ENCODE results near the gene BICRA. TPM values are rescaled to one million over a fixed set of nuclear protein-coding genes. Genes with fewer than 3 reads are reported as not detected.

Gene BICRA
- total RNA-seq, 1 experiment from 2014 or later: 34.3 TPM

- Mint-ChIP-seq H3K27me3 (ENCODE audit: insufficient read depth, unreplicated experiment) (no peaks in the 10 kb centered on the region), H3K36me3 (ENCODE audit: insufficient read depth, unreplicated experiment) (peaks cover 34% of the 10 kb centered on the region), H3K4me3 (ENCODE audit: unreplicated experiment) (no peak overlapping the region), H3K9me3 (ENCODE audit: unreplicated experiment) (no peaks in the 10 kb centered on the region), H3K4me1 (ENCODE audit: low read depth, unreplicated experiment) (peaks cover 25% of the 10 kb centered on the region), H3K27ac (ENCODE audit: unreplicated experiment) (peak overlapping the region; percentile 20)
- POLR2A ChIA-PET: interaction anchor here (0.6 to 1.1 kb wide), 4 partner anchors 12 to 193 kb away, joined by 3 to 7 read pairs (median 4); no protein-coding TSS in a partner anchor
- no peak for TF ChIP-seq CTCF (IDR thresholded peaks at IDR 0.05; ENCODE audit: insufficient read depth in 1 of 2, low read depth in 1 of 2, low read length in 1 of 2, severe bottlenecking in 1 of 2, unreplicated experiment in 1 of 2)
- BruUV-seq (replicated peaks): no TSS peak
- intact Hi-C loops (cut with micrococcal nuclease; ENCODE audit: unreplicated experiment): no loop called here
- peaks cover 40% of the 10 kb centered on the region for H3K4me1 ChIP-seq
- no peaks in the 10 kb centered on the region for H3K27me3 ChIP-seq (replicated peaks; ENCODE audit: control insufficient read depth, insufficient read depth, low read length)
- CTCF ChIA-PET: no interaction called here
- peak in 1 of 2 experiments; percentile 34 for DNase-seq
- peaks cover 1% of the 10 kb centered on the region; the same call in 1 of the 2 replicates for H3K36me3 ChIP-seq (ENCODE audit: control insufficient read depth, insufficient read depth, low read length)
- no peaks in the 10 kb centered on the region for H3K9me3 ChIP-seq
- no peak overlapping the region for H3K4me3 ChIP-seq (ENCODE audit: low read depth, low read length)
Measured at GRCh38 chr19:47613165-47614020, 4.5 kb downstream of the BICRA start.

- H3K9me3 Mint-ChIP-seq (ENCODE audit: unreplicated experiment): no peaks in the 10 kb centered on the region
- DNase-seq: no peak
- no peaks in the 10 kb centered on the region for H3K9me3 ChIP-seq
- no peak overlapping the region for H3K4me3 Mint-ChIP-seq (ENCODE audit: unreplicated experiment)
- H3K4me1 Mint-ChIP-seq (ENCODE audit: low read depth, unreplicated experiment): peaks cover 31% of the 10 kb centered on the region
- no peak for TF ChIP-seq CTCF (IDR thresholded peaks at IDR 0.05; ENCODE audit: insufficient read depth in 1 of 2, low read depth in 1 of 2, low read length in 1 of 2, severe bottlenecking in 1 of 2, unreplicated experiment in 1 of 2)
- CTCF ChIA-PET: no interaction called here
- peaks cover 1% of the 10 kb centered on the region; the same call in 1 of the 2 replicates for H3K36me3 ChIP-seq (ENCODE audit: control insufficient read depth, insufficient read depth, low read length)
- H3K36me3 Mint-ChIP-seq (ENCODE audit: insufficient read depth, unreplicated experiment): peaks cover 31% of the 10 kb centered on the region
- no peaks in the 10 kb centered on the region for H3K27me3 ChIP-seq (replicated peaks; ENCODE audit: control insufficient read depth, insufficient read depth, low read length)
- no peak overlapping the region for H3K4me3 ChIP-seq (ENCODE audit: low read depth, low read length)
- H3K4me1 ChIP-seq: peaks cover 45% of the 10 kb centered on the region
- intact Hi-C loops (cut with micrococcal nuclease; ENCODE audit: unreplicated experiment): no loop called here
- no TSS peak for BruUV-seq (replicated peaks)
- POLR2A ChIA-PET: interaction anchor here (0.6 kb wide), 1 partner anchor 193 kb away, joined by 3 read pairs; no protein-coding TSS in a partner anchor
- H3K27ac Mint-ChIP-seq (ENCODE audit: unreplicated experiment): peak overlapping the region; percentile 20
- no peaks in the 10 kb centered on the region for H3K27me3 Mint-ChIP-seq (ENCODE audit: insufficient read depth, unreplicated experiment)
Measured at GRCh38 chr19:47614021-47614295, 5.0 kb downstream of the BICRA start.

- peaks cover 50% of the 10 kb centered on the region for H3K4me1 ChIP-seq
- CTCF ChIA-PET: no interaction called here
- no peaks in the 10 kb centered on the region for H3K9me3 Mint-ChIP-seq (ENCODE audit: unreplicated experiment)
Measured at GRCh38 chr19:47614559-47614958, 5.6 kb downstream of the BICRA start.

More at GRCh38 chr19:47614559-47614958, 5.6 kb downstream of the BICRA start:
- Histone ChIP-seq H3K9me3 (no peaks in the 10 kb centered on the region), H3K4me3 (ENCODE audit: low read depth, low read length) (no peak overlapping the region), H3K36me3 (ENCODE audit: control insufficient read depth, insufficient read depth, low read length) (peaks cover 1% of the 10 kb centered on the region; the same call in 1 of the 2 replicates), H3K27me3 (replicated peaks; ENCODE audit: control insufficient read depth, insufficient read depth, low read length) (no peaks in the 10 kb centered on the region)
- TF ChIP-seq CTCF (IDR thresholded peaks at IDR 0.05; ENCODE audit: insufficient read depth in 1 of 2, low read depth in 1 of 2, low read length in 1 of 2, severe bottlenecking in 1 of 2, unreplicated experiment in 1 of 2): no peak
- peaks cover 37% of the 10 kb centered on the region for H3K4me1 Mint-ChIP-seq (ENCODE audit: low read depth, unreplicated experiment)
- H3K27ac Mint-ChIP-seq (ENCODE audit: unreplicated experiment): no peak overlapping the region
- no peak overlapping the region for H3K4me3 Mint-ChIP-seq (ENCODE audit: unreplicated experiment)
- intact Hi-C loops (cut with micrococcal nuclease; ENCODE audit: unreplicated experiment): no loop called here
- H3K27me3 Mint-ChIP-seq (ENCODE audit: insufficient read depth, unreplicated experiment): no peaks in the 10 kb centered on the region
- DNase-seq: no peak
- peaks cover 29% of the 10 kb centered on the region for H3K36me3 Mint-ChIP-seq (ENCODE audit: insufficient read depth, unreplicated experiment)
- POLR2A ChIA-PET: interaction anchor here (0.6 kb wide), 1 partner anchor 194 kb away, joined by 3 read pairs; no protein-coding TSS in a partner anchor
- BruUV-seq (replicated peaks): no TSS peak

All from Caco-2 (cell line).